Natural killer cell (primary cell): ENCODE measurements around the gene P2RX1. TPM values are rescaled to one million over a fixed set of nuclear protein-coding genes. Genes with fewer than 3 reads are reported as not detected.

Source experiments
- ATAC-seq, 3 donors: fragments of 150-1000 bp in 2 of 3; fragments of 200-7000 bp in 1 of 3; cut with Tn5 transposase; 1 replicate in 1 of 3; 2 replicates in 2 of 3; pipeline ENCODE4 v1.10.0; 2021; ENCODE audit warnings: mild to moderate bottlenecking in 2 of 3, moderate library complexity in 2 of 3
- DNase-seq, 2 donors: peaks; one replicate each; pipeline versions ENCODE4 v3.0.0 to v3.0.0-alpha.2; 2013 to 2021; ENCODE audit warnings: mixed read lengths in 1 of 2
- H3K27ac ChIP-seq: one replicate; pipeline ENCODE4 v1.5.1; 2013; ENCODE audit warnings: mild to moderate bottlenecking, low read length
- H3K27me3 ChIP-seq: one replicate; pipeline ENCODE4 v1.6.1; 2013; ENCODE audit warnings: low read length; ENCODE audit not compliant: control insufficient read depth, insufficient read depth
- H3K36me3 ChIP-seq: one replicate; pipeline ENCODE4 v1.6.1; 2013; ENCODE audit warnings: low read length; ENCODE audit not compliant: control insufficient read depth, insufficient read depth
- H3K4me1 ChIP-seq: one replicate; pipeline ENCODE4 v1.6.1; 2013; ENCODE audit warnings: low read length; ENCODE audit not compliant: control insufficient read depth, insufficient read depth
- H3K4me3 ChIP-seq: one replicate; pipeline ENCODE4 v1.5.1; 2013; ENCODE audit warnings: low read length
- H3K9me3 ChIP-seq: one replicate; pipeline ENCODE4 v1.6.1; 2013; ENCODE audit warnings: low read length; ENCODE audit not compliant: control insufficient read depth, insufficient read depth
- H3K27ac Mint-ChIP-seq, 2 donors: one replicate each; pipeline ENCODE4 v1.8.0; 2022; ENCODE audit warnings: mild to moderate bottlenecking in 2 of 2, mixed read lengths in 2 of 2, moderate library complexity in 1 of 2
- H3K27me3 Mint-ChIP-seq, 2 donors: one replicate each; pipeline ENCODE4 v1.8.0; 2022; ENCODE audit warnings: low read depth in 2 of 2, mixed read lengths in 2 of 2
- H3K36me3 Mint-ChIP-seq: one replicate; pipeline ENCODE4 v1.8.0; 2022; ENCODE audit warnings: mixed read lengths
- H3K4me1 Mint-ChIP-seq, 2 donors: one replicate each; pipeline ENCODE4 v1.8.0; 2022; ENCODE audit warnings: mixed read lengths in 2 of 2
- H3K4me3 Mint-ChIP-seq: one replicate; pipeline ENCODE4 v1.8.0; 2022; ENCODE audit warnings: mild to moderate bottlenecking, moderate library complexity, mixed read lengths
- H3K9me3 Mint-ChIP-seq, 2 donors: one replicate each; pipeline ENCODE4 v1.8.0; 2022; ENCODE audit warnings: mixed read lengths in 2 of 2
- WGBS: methylation state at CpG from one replicate; pipeline ENCODE4 v1.1.7; 2013; ENCODE audit warnings: missing lambda C conversion rate; ENCODE audit not compliant: insufficient coverage; 5-methylcytosine and 5-hydroxymethylcytosine counted together
- intact Hi-C: fragments of 100-400 bp; cut with micrococcal nuclease; formaldehyde crosslinking; loops from one replicate; pipeline ENCODE4 v1.14.2; 2022
- total RNA-seq, 4 donors: library from RNA; stranded (reverse); fragments of 120-200 nt in 1 of 4; gene quantifications; one replicate each; pipeline versions ENCODE4 v1.2.3 to v1.2.4, GENCODE V29; 2013 to 2022
- TF ChIP-seq, protein P1 (sequence below): fragments of 200-600 bp; IDR thresholded peaks from one replicate; pipeline ENCODE4 v1.8.0; 2022; ENCODE audit warnings: antibody characterized with exemption

The P2RX1 gene
- total RNA-seq, 3 donors from 2014 or later (not counting 1 experiment from before 2014, with no cell fraction given): 2.3 to 15.3 (median 13.4) TPM

DNA sequence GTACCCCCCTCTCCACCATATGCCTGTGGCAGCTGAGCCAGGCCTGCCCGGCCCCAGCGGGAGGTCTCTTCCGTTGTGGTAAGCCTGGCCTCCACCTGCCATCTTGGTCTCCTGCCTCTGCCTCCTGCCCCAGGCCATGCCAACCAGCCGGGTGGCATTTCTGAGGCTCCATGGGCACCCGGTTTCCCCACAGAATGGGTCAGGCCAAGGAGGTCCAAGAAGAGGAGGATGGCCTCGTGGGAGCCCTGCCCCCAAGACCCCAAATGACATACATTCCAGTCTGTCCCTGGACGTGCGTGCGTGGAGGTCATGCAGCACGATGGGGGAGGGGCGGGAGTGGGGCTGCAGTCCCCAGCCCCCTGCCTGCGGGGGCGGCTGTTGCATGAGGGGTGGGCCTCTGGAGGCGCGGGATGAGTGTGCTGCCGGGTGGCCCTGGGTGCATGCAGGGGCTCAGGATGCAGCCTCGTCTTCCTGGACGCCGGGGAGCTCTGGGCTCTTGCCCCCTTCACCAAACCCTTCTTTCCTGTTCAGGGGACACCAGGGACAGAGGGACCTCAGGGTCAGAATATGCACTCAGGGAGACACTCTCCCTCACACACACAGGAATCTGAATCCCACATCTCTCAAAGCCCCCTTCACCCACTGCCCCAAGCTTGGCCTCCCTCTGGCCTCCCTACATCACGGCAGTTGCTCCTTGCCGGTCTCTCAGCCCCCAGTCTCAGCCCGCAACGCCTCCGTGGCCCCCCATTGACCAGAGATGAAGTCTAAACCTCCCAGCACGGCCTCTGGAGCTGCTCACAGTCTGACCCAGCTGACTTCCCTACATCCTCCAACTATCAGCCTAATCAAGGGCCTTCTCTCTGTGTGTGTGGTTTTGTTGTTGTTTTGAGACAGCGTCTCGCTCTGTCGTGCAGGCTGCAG lies 54.2 kb downstream of the P2RX1 start:
- H3K27me3 Mint-ChIP-seq: no peaks in the 10 kb centered on the region
- H3K9me3 Mint-ChIP-seq: no peaks in the 10 kb centered on the region
- Histone ChIP-seq H3K4me3 (no peak overlapping the region), H3K27ac (no peak overlapping the region), H3K27me3 (no peaks in the 10 kb centered on the region), H3K4me1 (no peaks in the 10 kb centered on the region), H3K36me3 (no peaks in the 10 kb centered on the region), H3K9me3 (no peaks in the 10 kb centered on the region)
- ATAC-seq (no peak), DNase-seq (no peak)
- H3K36me3 Mint-ChIP-seq: no peaks in the 10 kb centered on the region
- TF ChIP-seq, protein P1, sequence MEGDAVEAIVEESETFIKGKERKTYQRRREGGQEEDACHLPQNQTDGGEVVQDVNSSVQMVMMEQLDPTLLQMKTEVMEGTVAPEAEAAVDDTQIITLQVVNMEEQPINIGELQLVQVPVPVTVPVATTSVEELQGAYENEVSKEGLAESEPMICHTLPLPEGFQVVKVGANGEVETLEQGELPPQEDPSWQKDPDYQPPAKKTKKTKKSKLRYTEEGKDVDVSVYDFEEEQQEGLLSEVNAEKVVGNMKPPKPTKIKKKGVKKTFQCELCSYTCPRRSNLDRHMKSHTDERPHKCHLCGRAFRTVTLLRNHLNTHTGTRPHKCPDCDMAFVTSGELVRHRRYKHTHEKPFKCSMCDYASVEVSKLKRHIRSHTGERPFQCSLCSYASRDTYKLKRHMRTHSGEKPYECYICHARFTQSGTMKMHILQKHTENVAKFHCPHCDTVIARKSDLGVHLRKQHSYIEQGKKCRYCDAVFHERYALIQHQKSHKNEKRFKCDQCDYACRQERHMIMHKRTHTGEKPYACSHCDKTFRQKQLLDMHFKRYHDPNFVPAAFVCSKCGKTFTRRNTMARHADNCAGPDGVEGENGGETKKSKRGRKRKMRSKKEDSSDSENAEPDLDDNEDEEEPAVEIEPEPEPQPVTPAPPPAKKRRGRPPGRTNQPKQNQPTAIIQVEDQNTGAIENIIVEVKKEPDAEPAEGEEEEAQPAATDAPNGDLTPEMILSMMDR: no peak
- no peak overlapping the region for H3K4me3 Mint-ChIP-seq
- no peaks in the 10 kb centered on the region for H3K4me1 Mint-ChIP-seq
- intact Hi-C loops: loop anchor here (5.0 kb wide), 1 partner anchor 50 kb away; no protein-coding TSS in a partner anchor
- H3K27ac Mint-ChIP-seq: no peak overlapping the region
- 94% methylated on average over 28 of the region's 28 CpGs for WGBS

DNA sequence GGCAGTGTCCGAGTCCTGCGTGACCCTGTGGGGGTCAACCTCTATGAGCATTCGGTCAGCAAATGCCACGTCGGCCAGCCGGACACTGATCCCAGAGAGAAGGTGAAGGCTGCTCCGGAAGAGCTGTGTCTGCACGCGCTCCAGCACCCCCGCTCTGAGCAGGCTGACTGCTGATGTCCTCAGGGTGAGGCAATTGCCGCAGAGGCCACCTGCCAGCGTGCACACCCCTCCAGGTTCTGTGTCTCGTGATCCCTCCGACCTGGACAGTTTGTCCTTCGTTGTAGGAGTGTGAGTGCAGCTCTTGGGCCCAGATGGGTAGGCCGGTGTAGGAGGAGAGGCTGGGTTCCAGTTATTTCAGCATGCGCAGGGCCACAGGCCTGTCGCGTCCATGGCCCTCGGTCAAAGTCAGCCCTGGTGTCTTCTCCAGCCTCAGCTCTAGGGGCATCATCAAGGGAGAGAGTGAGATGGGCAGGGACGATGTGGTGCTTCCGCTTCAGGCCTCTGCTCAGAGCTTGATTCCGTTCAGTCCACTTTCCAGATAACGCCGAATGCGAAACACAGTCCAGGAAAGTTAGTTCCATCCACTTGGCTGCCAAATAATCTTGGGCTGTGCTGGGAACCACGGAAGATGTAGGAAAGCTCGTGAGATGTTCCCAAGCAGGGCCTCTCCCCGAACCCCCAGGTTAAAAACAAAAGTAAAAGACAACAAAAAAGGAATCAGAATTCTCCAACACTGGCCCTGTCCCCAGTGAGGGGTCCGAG lies 55.1 kb downstream of the P2RX1 start:
- Histone ChIP-seq H3K4me3 (no peak overlapping the region), H3K27me3 (no peaks in the 10 kb centered on the region), H3K27ac (no peak overlapping the region), H3K9me3 (no peaks in the 10 kb centered on the region), H3K36me3 (no peaks in the 10 kb centered on the region), H3K4me1 (no peaks in the 10 kb centered on the region)
- intact Hi-C loops: loop anchor here (5.0 kb wide), 1 partner anchor 51 kb away; no protein-coding TSS in a partner anchor
- no peaks in the 10 kb centered on the region for H3K27me3 Mint-ChIP-seq
- no peak overlapping the region for H3K27ac Mint-ChIP-seq
- no peaks in the 10 kb centered on the region for H3K4me1 Mint-ChIP-seq
- no peak overlapping the region for H3K4me3 Mint-ChIP-seq
- TF ChIP-seq, protein P1: no peak
- H3K9me3 Mint-ChIP-seq: no peaks in the 10 kb centered on the region
- DNase-seq: no peak
- no peak for ATAC-seq
- no peaks in the 10 kb centered on the region for H3K36me3 Mint-ChIP-seq
- WGBS: 95% methylated on average over 30 of the region's 30 CpGs

- intact Hi-C loops: loop anchor here (5.0 kb wide), 1 partner anchor 52 kb away; no protein-coding TSS in a partner anchor
- no peak for DNase-seq
- Histone ChIP-seq H3K36me3 (no peaks in the 10 kb centered on the region), H3K4me3 (no peak overlapping the region), H3K27me3 (no peaks in the 10 kb centered on the region), H3K4me1 (no peaks in the 10 kb centered on the region), H3K27ac (no peak overlapping the region), H3K9me3 (no peaks in the 10 kb centered on the region)
- Mint-ChIP-seq H3K27ac (no peak overlapping the region), H3K9me3 (no peaks in the 10 kb centered on the region), H3K36me3 (no peaks in the 10 kb centered on the region), H3K4me3 (no peak overlapping the region), H3K27me3 (no peaks in the 10 kb centered on the region), H3K4me1 (no peaks in the 10 kb centered on the region)
- 89% methylated on average over 9 of the region's 9 CpGs for WGBS
- ATAC-seq: no peak
- TF ChIP-seq, protein P1: no peak
These were observed 56.3 kb downstream of the P2RX1 start for GRCh38 chr17:3859940-3860339.
